SK-N-DZ (cell line): ENCODE data around the gene PRRX1.

Experiments used
- DNase-seq: peaks from one replicate; pipeline ENCODE4 v3.0.0-alpha.2; 2015; ENCODE audit warnings: low spot score

The PRRX1 gene

DNA sequence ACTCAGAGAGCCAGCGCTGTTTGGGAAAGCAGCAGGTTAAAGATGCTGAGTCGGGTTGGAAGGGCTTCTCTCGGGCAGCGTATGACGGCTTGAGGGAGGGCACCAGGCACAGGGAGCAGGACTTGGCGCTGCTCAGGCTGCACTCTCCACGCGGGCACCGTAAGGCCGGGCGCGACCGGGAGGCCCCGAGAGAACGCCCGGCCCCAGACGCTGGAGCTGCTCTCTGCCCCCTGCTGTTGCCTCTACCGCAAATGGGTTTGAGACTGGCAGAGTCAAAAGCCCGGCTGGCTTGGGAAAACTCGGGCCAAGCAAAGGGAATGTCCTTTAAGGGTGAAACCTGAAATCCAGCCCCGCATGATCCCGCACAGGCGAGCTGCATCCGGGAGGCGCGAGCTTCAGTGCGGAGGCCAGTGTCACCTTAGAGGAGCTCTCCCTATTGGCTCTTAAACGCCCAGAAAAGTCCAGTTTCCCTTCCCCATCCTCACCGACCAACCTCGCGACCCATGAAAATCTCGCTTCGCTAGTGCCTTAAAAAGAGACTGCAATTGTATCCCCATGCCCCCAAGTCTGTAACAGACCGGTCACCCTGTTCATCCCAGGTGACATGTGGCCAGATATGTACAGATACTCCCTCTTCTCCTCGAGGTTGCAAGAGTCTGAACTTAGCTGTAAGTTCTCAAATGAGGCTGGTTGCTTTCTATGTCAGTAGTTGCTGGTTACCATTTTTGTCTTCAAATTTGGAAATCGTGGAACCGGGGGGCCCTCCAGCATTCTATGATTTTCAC is 1.1 kb downstream of the PRRX1 start:
- no peak for DNase-seq

DNA sequence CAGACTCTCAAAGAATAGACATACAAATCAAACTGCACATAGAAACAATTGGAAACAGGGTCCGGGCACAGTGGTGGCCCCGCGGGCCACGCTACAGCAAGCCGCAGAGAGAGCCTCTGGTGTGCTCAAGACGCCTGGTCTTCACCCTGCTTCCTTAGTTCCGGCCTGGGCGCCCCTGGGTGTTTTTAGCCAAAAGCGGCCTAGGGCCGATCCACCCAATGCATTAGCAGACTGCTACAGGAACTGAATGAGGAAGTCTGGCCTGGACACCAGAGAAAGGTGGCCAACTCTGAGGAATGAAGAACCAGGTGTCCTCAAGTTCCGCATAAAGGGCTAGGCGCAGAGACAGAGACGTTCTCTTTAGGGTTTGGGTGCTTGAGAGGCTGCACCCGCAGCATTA is 1.7 kb downstream of the PRRX1 start:
- DNase-seq = no peak

DNA sequence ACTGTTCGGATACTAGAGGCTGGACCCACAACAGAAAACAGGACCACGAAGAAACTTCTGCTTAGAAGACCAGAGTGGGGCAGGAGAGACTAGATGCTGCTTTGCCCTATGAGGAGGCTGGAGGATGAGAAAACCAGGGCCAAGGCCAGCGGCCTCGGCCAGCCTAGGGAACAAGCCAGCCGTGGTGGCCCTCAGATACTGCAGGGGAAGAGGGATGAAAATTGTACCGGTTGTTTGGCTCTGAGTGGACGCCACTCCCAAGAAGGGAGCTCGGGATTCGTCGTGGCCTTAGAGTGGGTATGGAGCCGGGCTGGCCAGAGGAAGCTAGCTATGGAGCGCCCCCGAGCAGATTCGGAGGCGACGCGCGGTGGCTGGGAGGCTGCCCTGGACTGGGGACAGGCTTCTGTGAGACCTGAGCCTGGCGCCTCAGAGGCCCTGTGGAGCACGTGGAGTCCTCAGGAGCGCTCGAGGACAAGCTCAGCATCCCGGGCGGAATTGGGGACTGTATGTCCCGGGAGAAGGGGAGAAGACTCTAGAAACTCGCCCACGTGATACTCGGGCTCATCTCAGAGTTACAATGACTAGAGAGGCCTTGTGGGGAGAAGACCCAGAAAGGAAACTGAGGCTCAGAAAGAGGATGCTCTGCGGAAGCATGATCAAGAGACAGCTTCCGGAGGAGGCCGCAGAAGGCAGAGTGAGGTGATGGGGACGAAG is 2.8 kb downstream of the PRRX1 start:
- DNase-seq = no peak

- DNase-seq = no peak
Observed at GRCh38 chr1:170668209-170669106, 4.5 kb downstream of the PRRX1 start.

GRCh38 chr1:170669107-170669445 is 5.1 kb downstream of the PRRX1 start:
- no peak for DNase-seq

DNA sequence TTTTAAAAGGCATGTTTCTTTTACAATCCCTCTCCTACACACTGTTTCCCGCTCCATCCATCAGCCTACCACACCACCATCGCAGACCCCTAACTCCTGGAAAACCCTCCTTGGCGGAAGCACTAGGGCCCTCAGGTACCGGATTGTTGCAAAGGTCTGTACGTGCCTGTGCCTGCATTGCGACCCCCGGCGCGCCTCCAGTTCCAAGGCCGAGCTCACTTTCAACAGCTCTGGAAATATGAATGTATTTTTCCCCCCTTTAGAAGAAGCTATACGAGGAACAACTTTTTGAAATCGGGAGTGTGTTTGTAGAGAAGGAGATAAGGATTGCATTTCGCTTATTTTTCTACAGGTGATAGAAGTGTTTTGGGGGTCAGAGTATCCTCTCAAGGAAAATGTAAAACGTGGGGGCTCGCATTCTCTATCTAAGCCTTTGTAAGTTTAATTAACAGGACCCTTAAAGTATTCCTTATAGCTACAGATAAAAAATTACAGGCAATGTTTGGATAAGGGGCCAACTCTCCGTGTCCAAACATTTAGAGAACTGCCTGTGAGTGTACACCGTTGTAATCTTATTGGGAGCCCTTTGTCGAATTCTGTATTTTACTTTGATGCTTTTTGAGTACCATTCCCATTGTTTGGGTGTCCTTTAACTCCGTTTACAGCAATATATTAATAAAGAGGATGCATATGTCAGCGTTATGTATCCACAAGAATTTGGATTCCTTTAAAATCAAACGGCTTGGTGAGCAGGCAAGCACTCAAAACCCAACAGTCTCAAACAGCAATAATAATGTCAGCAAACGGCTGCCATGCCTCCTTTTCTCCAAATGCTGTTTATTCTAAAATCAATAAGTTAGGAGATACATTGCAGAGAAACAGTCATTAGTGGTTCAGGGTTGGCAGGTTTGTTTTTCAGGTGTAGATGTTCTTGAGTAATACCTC is 5.9 kb downstream of the PRRX1 start:
- DNase-seq = no peak

- DNase-seq = no peak
Observed at GRCh38 chr1:170670802-170671628, 7.1 kb downstream of the PRRX1 start.

DNA sequence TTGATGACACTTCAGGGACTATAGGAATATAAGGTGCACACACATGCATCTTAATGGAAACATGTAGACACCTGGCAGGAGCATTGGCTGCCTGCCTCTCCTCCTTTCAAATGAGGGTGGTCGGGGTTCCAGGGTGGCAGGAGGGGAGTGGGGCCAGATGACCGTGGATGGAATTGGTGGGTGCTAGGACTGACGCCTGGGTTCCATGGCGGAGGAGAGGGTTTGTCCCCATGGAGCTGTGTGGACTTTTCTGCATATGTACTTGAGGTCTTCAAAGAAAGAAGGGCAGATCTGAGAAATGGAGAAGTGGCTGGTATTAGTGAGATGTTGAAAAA is 7.7 kb downstream of the PRRX1 start:
- no peak for DNase-seq

DNA sequence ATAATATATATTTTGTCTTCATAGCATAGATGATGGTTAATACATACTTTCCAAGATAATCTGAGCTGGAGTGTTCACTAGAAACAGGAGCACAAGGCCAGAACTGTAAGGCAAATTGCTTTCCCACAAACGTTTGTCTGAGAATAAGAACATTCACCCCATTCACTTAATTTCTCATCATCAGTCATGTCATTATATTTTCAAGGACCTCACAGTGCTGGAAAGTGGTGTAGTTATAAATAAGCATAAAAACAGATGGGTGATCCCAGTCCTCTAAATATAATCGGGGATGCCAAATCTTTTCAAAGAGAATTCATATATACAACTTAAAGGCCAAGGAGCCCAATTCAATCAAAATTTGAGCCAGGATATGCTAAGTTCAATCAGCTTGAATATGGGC is 8.4 kb downstream of the PRRX1 start:
- no peak for DNase-seq

DNA sequence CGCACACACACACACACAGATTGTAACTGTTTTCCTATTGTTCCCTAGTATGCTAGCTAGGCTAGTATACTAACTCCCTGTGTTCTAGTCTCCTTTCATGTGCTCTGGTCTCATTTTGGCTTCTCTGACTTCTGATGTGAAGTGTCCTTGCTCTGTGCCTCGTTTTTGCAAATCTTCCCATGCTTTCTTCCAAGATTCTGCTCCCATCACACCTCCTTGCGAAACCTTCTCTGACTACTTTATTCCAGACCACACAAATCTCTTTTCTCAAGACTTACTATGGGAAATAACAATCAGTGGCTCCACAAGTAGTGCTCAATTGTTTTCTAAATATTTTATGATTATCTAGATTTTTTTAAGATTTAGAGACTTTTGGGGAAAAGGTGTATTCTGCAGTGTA is 10.3 kb downstream of the PRRX1 start:
- no peak for DNase-seq

DNA sequence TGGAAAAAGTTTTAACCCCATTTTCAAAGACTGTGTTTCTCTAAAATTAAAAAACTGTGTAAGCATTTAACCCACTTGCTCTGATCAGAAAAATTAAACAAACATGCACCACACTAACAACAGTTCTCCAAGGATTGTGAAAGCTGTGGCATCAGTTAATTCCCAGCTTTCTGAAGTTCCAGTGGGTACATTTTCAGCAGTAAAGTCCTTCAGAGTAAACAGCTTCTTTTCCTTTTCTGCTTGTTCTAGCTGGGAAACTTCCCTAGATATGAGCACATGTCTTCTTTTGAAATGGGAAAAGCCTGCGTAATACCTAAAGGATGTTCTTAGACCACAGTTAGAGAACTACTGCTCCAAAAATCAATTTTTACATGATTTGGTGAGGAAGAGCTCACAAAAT is 11.1 kb downstream of the PRRX1 start:
- DNase-seq = no peak

GRCh38 chr1:170675865-170676264 is 11.9 kb downstream of the PRRX1 start:
- DNase-seq = no peak

- DNase-seq = no peak
Observed at GRCh38 chr1:170676628-170677027, 12.7 kb downstream of the PRRX1 start.

DNA sequence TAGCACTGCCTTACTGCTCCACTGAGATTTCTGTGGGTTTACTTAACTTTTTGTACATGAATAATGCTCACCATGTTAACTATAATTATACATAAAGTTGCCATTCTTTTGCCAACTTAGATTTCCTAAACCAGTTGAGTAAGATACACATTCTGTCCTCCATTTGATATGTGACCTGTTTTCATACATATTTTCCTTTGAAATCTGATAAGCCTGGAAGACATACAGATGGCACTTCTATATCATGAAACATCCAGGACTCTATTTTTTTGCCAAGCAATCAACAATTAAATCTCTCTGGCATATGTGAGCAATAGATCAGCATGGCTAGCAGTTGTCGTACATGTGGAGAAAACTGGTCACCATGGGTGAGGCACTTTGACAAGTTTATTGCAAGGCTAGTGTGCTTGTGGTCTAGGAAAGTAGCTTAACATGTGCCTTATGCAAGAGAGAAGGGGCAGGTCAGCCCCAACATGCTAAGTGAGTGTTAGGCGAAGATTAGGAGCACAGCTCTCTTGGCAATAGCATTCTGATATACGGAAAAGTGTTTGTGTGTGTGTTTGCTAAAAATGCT is 14.2 kb downstream of the PRRX1 start:
- no peak for DNase-seq

DNA sequence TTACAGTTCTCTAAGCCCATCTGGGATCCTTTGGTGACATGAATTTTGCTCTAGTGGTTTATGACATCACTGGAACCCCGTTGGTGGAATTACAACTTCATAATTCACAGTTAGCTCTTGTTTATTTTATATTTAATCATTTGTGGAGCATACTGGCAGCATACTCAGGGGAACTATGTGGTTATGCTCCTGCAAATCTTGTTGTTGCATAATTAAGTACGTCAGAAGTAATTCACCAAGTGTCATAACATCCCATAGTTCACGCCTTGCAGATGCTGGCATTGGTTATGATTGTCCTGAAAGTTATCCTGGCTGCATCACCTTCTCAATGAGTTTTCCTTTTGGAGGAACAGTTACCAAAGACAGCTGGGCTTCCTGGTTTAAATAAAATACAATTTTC is 16.5 kb downstream of the PRRX1 start:
- no peak for DNase-seq

GRCh38 chr1:170682169-170682568 is 18.2 kb downstream of the PRRX1 start:
- DNase-seq = no peak

DNA sequence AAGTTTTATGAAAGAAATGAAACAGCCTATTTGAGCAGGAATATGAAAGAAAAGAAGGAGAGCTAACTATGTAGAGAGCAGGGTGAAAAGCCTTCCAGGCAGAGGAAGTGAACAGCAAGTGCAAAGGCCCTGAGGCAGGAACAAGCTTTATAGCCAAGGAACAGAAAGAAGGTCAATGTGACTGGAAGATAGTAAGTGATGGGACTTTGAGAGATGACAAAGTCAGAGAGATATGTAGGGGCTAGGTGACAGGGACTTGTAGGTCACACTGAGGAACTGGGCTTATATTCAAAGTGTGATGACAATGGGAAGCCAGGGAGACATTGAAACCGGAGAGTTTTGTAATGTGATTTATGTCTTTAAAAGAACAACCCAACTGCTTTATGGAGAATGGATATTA is 18.9 kb downstream of the PRRX1 start:
- no peak for DNase-seq

DNA sequence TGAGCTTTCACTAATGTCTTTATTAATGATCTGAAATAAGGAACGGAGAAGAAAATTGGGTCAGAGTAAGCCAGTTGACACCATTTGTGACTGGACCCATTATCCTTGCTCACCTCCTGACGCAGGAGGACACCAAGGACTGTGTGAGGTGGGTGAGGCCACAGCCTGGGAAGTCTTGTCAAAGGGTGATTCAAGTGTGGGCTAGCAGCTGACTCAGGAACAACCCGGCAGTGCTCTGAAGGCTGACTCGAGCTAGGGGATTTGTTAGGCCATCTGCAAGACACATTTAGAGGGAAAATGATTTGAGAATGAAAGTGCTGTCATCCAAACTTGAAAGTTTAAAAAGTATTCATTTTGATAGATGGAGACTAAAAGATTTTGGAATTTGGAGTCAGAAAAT is 21.2 kb downstream of the PRRX1 start:
- DNase-seq = no peak

DNA sequence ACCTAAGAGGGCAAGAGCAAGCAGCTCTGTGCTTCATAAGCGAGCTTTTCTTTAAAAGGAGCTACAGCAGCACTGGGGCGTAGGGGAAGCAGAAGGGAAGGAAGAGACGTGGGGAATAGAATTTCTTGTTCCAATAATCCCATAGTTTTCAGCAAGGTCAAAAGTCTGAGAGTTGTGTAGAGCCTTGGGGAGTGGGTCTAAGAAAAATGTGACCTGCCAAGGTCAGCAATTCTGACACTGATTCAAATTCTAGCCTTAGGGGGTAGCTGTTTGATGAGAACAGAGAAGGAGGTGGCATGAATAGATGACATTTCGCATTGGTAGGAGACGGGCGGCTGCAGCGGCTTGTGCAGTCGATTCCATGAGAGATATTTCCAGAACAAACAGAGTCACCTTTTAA is 22.4 kb downstream of the PRRX1 start:
- DNase-seq = no peak

DNA sequence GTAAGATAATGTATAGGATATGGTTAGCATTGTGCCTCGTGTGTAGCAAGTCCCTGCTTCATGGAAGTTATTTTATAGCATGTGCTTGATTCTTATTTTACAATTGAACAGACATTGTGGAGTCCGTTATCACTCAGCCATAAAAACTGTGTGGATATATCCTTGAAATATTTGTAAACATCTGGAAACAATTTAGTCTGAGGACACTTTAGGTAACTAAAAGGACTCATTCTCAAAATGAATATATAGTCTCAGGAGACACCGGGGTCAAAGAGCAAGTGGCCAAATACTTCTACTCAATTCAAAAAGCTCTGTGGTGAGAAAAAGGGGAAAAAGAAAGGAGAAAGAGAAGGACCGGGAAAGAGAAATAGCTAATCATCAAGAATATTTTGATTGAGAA is 23.7 kb downstream of the PRRX1 start:
- no peak for DNase-seq
